IPS-15b (cell line): ENCODE results near the gene RMRP.
"Not testable (repeated sequence)": the region's sequence is repeated elsewhere in the genome, so short reads cannot be mapped to it uniquely, and the experiment has no call there.

ENCODE experiments used
- H3K27me3 ChIP-seq: one replicate; pipeline ENCODE4 v1.6.1; 2013; ENCODE audit warnings: low read length; ENCODE audit not compliant: control insufficient read depth, insufficient read depth
- H3K36me3 ChIP-seq: one replicate; pipeline ENCODE4 v1.6.1; 2013; ENCODE audit warnings: low read length; ENCODE audit not compliant: control insufficient read depth, insufficient read depth
- H3K4me1 ChIP-seq: one replicate; pipeline ENCODE4 v1.6.1; 2013; ENCODE audit warnings: mild to moderate bottlenecking, low read length; ENCODE audit not compliant: control insufficient read depth, insufficient read depth
- H3K4me3 ChIP-seq: one replicate; pipeline ENCODE4 v1.5.1; 2013; ENCODE audit warnings: low read depth, low read length
- H3K9ac ChIP-seq: one replicate; pipeline ENCODE4 v1.6.1; 2013; ENCODE audit warnings: low read depth, mild to moderate bottlenecking, low read length
- H3K9me3 ChIP-seq: one replicate; pipeline ENCODE4 v1.6.1; 2013; ENCODE audit warnings: mild to moderate bottlenecking, low read length; ENCODE audit not compliant: control insufficient read depth, insufficient read depth

The RMRP gene

GRCh38 chr9:35612066-35612465, 45.8 kb downstream of the RMRP start:
- not testable (repeated sequence) for H3K4me1 ChIP-seq, H3K9ac ChIP-seq

GRCh38 chr9:35611230-35611797, 46.5 kb downstream of the RMRP start:
- peaks cover 13% of the 10 kb centered on the region for H3K36me3 ChIP-seq
- H3K4me3 ChIP-seq: no peak overlapping the region
- H3K27me3 ChIP-seq: peaks cover 15% of the 10 kb centered on the region
- H3K9me3 ChIP-seq: no peaks in the 10 kb centered on the region
- H3K4me1 ChIP-seq: peaks cover under 1% of the 10 kb centered on the region
- no peak overlapping the region for H3K9ac ChIP-seq

More at GRCh38 chr9:35612066-35612465, 45.8 kb downstream of the RMRP start:
- not testable (repeated sequence) for H3K9me3 ChIP-seq, H3K4me3 ChIP-seq
- H3K27me3 ChIP-seq: peaks cover 17% of the 10 kb centered on the region
- H3K36me3 ChIP-seq: peaks cover 10% of the 10 kb centered on the region

GRCh38 chr9:35609820-35610163, 48.0 kb downstream of the RMRP start:
- H3K36me3 ChIP-seq: peaks cover 13% of the 10 kb centered on the region
- H3K4me3 ChIP-seq: no peak overlapping the region
- peaks cover 2% of the 10 kb centered on the region for H3K4me1 ChIP-seq

GRCh38 chr9:35609001-35609819, 48.6 kb downstream of the RMRP start:
- H3K9ac ChIP-seq: no peak overlapping the region
- peaks cover 6% of the 10 kb centered on the region for H3K27me3 ChIP-seq
- H3K36me3 ChIP-seq: peaks cover 13% of the 10 kb centered on the region
- H3K4me3 ChIP-seq: no peak overlapping the region
- no peaks in the 10 kb centered on the region for H3K9me3 ChIP-seq
- H3K4me1 ChIP-seq: peaks cover 2% of the 10 kb centered on the region

More at GRCh38 chr9:35609820-35610163, 48.0 kb downstream of the RMRP start:
- Histone ChIP-seq H3K9me3 (no peaks in the 10 kb centered on the region), H3K27me3 (peaks cover 6% of the 10 kb centered on the region), H3K9ac (no peak overlapping the region)

- no peak overlapping the region for H3K4me3 ChIP-seq
- H3K4me1 ChIP-seq: peaks cover 2% of the 10 kb centered on the region
- H3K9me3 ChIP-seq: no peaks in the 10 kb centered on the region
- H3K27me3 ChIP-seq: peaks cover 6% of the 10 kb centered on the region
- H3K9ac ChIP-seq: no peak overlapping the region
- peaks cover 13% of the 10 kb centered on the region for H3K36me3 ChIP-seq
Observed at GRCh38 chr9:35608221-35608620, 49.6 kb downstream of the RMRP start.
